GM12801 (cell line): Measurements from ENCODE around the gene CSNK1G1.

Experiments
- TF ChIP-seq, protein P1 (sequence below): IDR thresholded peaks from one replicate; pipeline ENCODE4 v1.5.1; 2011; ENCODE audit warnings: control low read depth; ENCODE audit not compliant: insufficient read length; ENCODE audit errors: extremely low read depth

CSNK1G1 gene

GRCh38 chr15:64249883-64250575 lies 105.9 kb downstream of the CSNK1G1 start:
- TF ChIP-seq, protein P1, sequence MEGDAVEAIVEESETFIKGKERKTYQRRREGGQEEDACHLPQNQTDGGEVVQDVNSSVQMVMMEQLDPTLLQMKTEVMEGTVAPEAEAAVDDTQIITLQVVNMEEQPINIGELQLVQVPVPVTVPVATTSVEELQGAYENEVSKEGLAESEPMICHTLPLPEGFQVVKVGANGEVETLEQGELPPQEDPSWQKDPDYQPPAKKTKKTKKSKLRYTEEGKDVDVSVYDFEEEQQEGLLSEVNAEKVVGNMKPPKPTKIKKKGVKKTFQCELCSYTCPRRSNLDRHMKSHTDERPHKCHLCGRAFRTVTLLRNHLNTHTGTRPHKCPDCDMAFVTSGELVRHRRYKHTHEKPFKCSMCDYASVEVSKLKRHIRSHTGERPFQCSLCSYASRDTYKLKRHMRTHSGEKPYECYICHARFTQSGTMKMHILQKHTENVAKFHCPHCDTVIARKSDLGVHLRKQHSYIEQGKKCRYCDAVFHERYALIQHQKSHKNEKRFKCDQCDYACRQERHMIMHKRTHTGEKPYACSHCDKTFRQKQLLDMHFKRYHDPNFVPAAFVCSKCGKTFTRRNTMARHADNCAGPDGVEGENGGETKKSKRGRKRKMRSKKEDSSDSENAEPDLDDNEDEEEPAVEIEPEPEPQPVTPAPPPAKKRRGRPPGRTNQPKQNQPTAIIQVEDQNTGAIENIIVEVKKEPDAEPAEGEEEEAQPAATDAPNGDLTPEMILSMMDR: no peak

DNA sequence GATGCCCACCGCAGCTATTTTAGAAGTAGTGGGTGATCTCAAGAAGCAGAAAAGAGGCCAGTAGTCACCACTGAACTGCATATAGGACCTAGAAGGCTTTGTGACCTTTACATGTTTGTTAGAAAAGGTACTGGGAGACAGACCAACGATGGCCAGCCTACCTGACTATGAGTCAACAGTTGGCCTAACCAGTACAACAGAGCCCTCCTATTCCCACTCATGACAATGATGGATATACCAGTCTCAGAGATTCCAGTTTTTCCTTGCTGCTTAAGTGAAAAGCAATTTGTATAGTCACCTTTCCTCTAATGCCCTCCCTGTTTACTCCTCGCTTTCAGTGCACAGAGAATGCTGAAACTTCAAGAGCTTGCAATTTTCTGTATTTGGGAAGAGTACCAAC lies 106.6 kb downstream of the CSNK1G1 start:
- TF ChIP-seq, protein P1: no peak

DNA sequence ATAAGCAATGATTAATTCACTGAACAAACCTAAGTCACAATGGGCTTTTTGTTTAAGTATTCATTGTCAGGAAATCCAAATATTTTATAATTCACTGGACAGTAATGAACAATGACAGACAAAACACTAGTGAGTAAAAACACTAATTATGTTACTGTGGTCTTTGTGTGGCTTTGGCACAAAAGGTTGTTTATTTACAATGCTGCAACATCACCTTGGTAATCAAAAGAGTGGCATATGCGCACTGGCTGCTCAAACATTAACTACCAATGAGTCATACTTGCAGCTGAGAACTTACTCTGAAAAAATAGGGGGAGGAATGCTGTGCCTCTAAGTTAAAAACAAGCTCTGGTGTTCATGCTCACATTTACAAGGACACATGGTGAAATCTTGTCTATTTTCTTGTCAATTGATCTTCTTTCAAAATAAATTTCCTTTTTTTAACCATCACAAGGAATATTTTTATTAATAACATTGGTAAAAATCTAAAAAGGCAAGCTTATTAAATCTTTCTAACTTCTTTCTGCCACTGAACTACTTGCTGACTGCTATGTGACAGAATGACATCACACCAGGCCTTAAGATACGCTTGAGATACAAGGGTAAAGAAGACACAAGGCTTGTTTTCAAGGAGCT lies 107.9 kb downstream of the CSNK1G1 start:
- TF ChIP-seq, protein P1: no peak

DNA sequence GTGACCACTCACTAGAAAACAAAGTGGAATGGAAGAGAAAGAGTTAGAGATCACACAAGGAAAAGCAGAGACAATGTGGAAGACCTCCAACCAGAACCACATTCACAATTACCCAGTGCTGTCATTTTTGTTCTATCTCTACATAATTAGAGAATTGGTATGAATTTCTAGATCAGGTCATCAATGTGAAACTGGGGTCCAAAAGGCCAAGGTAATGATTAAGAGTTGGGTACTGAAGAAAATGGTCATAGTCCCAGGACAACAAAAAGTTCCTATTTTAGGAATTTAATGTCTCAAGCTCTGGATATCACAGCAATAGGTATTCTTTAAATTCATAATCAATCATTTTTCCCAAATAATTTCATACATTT lies 108.5 kb downstream of the CSNK1G1 start:
- TF ChIP-seq, protein P1: no peak

GRCh38 chr15:64246364-64247189 lies 109.4 kb downstream of the CSNK1G1 start:
- TF ChIP-seq, protein P1: no peak

GRCh38 chr15:64245405-64245804 lies 110.6 kb downstream of the CSNK1G1 start:
- TF ChIP-seq, protein P1: no peak

GRCh38 chr15:64237677-64238076 lies 118.3 kb downstream of the CSNK1G1 start:
- TF ChIP-seq, protein P1: no peak
